OCI-LY7 (cell line): Measurements from ENCODE around the gene TNFAIP8L3. TPM values are rescaled to one million over a fixed set of nuclear protein-coding genes. Genes with fewer than 3 reads are reported as not detected.

Experiments used
- BruUV-seq: library from RNA; stranded (reverse); fragments of 400-500 nt; replicated peaks from 2 replicates; lab custom pipeline; 2021; lab: Mats Ljungman, UMichigan
- CTCF ChIA-PET: fragments of 300-600 bp; sonication (Branson Sonifier 250); formaldehyde crosslinking; loops from one replicate; lab custom pipeline; 2022; ENCODE audit warnings: antibody characterized with exemption; ENCODE audit not compliant: unreplicated experiment; lab: Charles Lee
- POLR2A ChIA-PET: fragments of 300-600 bp; sonication (Branson Sonifier 250); formaldehyde crosslinking; loops from one replicate; lab custom pipeline; 2022; ENCODE audit warnings: antibody characterized with exemption; lab: Charles Lee
- DNase-seq: peaks from one replicate; pipeline ENCODE4 v3.0.0-alpha.2; 2015; ENCODE audit warnings: low spot score
- H2AFZ ChIP-seq: fragments of 200-600 bp; sonication (generic), shearing (Covaris generic); 2 replicates; pipeline ENCODE4 v1.6.1; 2014; ENCODE audit warnings: mild to moderate bottlenecking, antibody characterized with exemption, low read length, moderate library complexity
- H3K27ac ChIP-seq: fragments of 200-600 bp; sonication (generic); 2 replicates; pipeline ENCODE4 v1.5.1; 2014; ENCODE audit warnings: mixed run types, low read depth, mild to moderate bottlenecking, moderate library complexity, low read length, inconsistent platforms; ENCODE audit not compliant: poor library complexity, severe bottlenecking
- H3K36me3 ChIP-seq: fragments of 200-600 bp; sonication (generic); 2 replicates; pipeline ENCODE4 v1.6.1; 2014; ENCODE audit warnings: mild to moderate bottlenecking, antibody characterized with exemption, low read length, moderate library complexity, mixed read lengths; ENCODE audit not compliant: insufficient read depth
- H3K4me1 ChIP-seq: fragments of 200-600 bp; sonication (generic); 2 replicates; pipeline ENCODE4 v1.5.1; 2014; ENCODE audit warnings: mild to moderate bottlenecking, low read length; ENCODE audit not compliant: insufficient read depth, poor library complexity, severe bottlenecking
- H3K4me2 ChIP-seq: fragments of 200-600 bp; sonication (generic); 2 replicates; pipeline ENCODE4 v1.6.1; 2014; ENCODE audit warnings: mild to moderate bottlenecking, low read length
- H3K4me3 ChIP-seq: fragments of 200-600 bp; sonication (generic); 2 replicates; pipeline ENCODE4 v1.5.1; 2014; ENCODE audit warnings: mild to moderate bottlenecking, low read depth, low read length; ENCODE audit not compliant: poor library complexity, severe bottlenecking
- H3K79me2 ChIP-seq: fragments of 200-600 bp; sonication (generic); 2 replicates; pipeline ENCODE4 v1.6.1; 2016; ENCODE audit warnings: low read depth, mild to moderate bottlenecking, low read length, moderate library complexity, mixed read lengths; ENCODE audit not compliant: insufficient read depth
- H3K9me2 ChIP-seq: fragments of 200-600 bp; sonication (generic); 2 replicates; pipeline ENCODE4 v1.6.1; 2016; ENCODE audit warnings: mild to moderate bottlenecking, low read length, mixed read lengths; ENCODE audit not compliant: insufficient read depth
- H3K9me3 ChIP-seq: fragments of 200-600 bp; sonication (generic); 2 replicates; pipeline ENCODE4 v1.6.1; 2014; ENCODE audit warnings: mild to moderate bottlenecking, mixed run types, low read length, mixed read lengths
- H4K20me1 ChIP-seq: fragments of 200-600 bp; sonication (generic); 2 replicates; pipeline ENCODE4 v1.6.1; 2014; ENCODE audit warnings: mild to moderate bottlenecking, antibody characterized with exemption, low read length, moderate library complexity, mixed read lengths; ENCODE audit not compliant: insufficient read depth
- EZH2phosphoT487 ChIP-seq: fragments of 200-600 bp; sonication (generic); IDR thresholded peaks from 2 replicates; pipeline ENCODE4 v1.6.1; 2018; ENCODE audit warnings: low read depth, borderline replicate concordance, mild to moderate bottlenecking, mixed run types, antibody characterized with exemption, low read length, moderate library complexity, mixed read lengths
- intact Hi-C: fragments of 100-400 bp; cut with micrococcal nuclease; formaldehyde crosslinking; loops from one replicate; pipeline ENCODE4 v1.10.0; 2022; ENCODE audit not compliant: unreplicated experiment
- total RNA-seq, 2 experiments: library from RNA; depleted of rRNA in 1 of 2; stranded (reverse); fragments of >200 nt in 1 of 2; shearing (Covaris generic) in 1 of 2; gene quantifications; 2 replicates each; pipeline ENCODE4 v1.2.3, GENCODE V29; 2014 to 2022
- TF ChIP-seq, protein P1 (sequence below): fragments of 200-600 bp; sonication (generic); conservative IDR thresholded peaks from 2 replicates; pipeline ENCODE4 v1.5.1; 2014; ENCODE audit warnings: mild to moderate bottlenecking, antibody characterized with exemption, low read length, moderate library complexity, mixed read lengths

TNFAIP8L3 gene
- total RNA-seq, 2 experiments from 2014 or later, result not detected

GRCh38 chr15:51099185-51099584 lies 4.5 kb upstream of the TNFAIP8L3 start:
- H3K36me3 ChIP-seq, result no peaks in the 10 kb centered on the region
- H3K9me2 ChIP-seq, result no peaks in the 10 kb centered on the region
- H3K4me1 ChIP-seq, result no peaks in the 10 kb centered on the region
- ChIA-PET CTCF (no interaction called here), POLR2A (no interaction called here)
- H3K9me3 ChIP-seq, result no peaks in the 10 kb centered on the region
- H3K27ac ChIP-seq, result no peak overlapping the region
- no peak for DNase-seq
- no peak overlapping the region for H2AFZ ChIP-seq
- no peaks in the 10 kb centered on the region for H4K20me1 ChIP-seq
- no peaks in the 10 kb centered on the region for H3K79me2 ChIP-seq
- BruUV-seq, result no TSS peak
- no peak for TF ChIP-seq EZH2phosphoT487
- no peak overlapping the region for H3K4me3 ChIP-seq
- intact Hi-C loops, result no loop called here
- H3K4me2 ChIP-seq, result no peak overlapping the region

GRCh38 chr15:51098331-51098619 lies 3.6 kb upstream of the TNFAIP8L3 start:
- TF ChIP-seq, protein P1, sequence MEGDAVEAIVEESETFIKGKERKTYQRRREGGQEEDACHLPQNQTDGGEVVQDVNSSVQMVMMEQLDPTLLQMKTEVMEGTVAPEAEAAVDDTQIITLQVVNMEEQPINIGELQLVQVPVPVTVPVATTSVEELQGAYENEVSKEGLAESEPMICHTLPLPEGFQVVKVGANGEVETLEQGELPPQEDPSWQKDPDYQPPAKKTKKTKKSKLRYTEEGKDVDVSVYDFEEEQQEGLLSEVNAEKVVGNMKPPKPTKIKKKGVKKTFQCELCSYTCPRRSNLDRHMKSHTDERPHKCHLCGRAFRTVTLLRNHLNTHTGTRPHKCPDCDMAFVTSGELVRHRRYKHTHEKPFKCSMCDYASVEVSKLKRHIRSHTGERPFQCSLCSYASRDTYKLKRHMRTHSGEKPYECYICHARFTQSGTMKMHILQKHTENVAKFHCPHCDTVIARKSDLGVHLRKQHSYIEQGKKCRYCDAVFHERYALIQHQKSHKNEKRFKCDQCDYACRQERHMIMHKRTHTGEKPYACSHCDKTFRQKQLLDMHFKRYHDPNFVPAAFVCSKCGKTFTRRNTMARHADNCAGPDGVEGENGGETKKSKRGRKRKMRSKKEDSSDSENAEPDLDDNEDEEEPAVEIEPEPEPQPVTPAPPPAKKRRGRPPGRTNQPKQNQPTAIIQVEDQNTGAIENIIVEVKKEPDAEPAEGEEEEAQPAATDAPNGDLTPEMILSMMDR, result no peak
- no peak for TF ChIP-seq EZH2phosphoT487
- POLR2A ChIA-PET, result interaction anchor here (0.7 kb wide), 1 partner anchor 16 kb away, joined by 3 read pairs; no protein-coding TSS in a partner anchor
- no peak for DNase-seq
- Histone ChIP-seq H2AFZ (no peak overlapping the region), H3K9me3 (no peaks in the 10 kb centered on the region), H3K4me1 (no peaks in the 10 kb centered on the region), H3K27ac (no peak overlapping the region), H3K4me3 (no peak overlapping the region), H3K36me3 (no peaks in the 10 kb centered on the region), H4K20me1 (no peaks in the 10 kb centered on the region), H3K79me2 (no peaks in the 10 kb centered on the region), H3K9me2 (no peaks in the 10 kb centered on the region), H3K4me2 (no peak overlapping the region)
- BruUV-seq, result no TSS peak
- CTCF ChIA-PET, result no interaction called here
- intact Hi-C loops, result no loop called here

DNA sequence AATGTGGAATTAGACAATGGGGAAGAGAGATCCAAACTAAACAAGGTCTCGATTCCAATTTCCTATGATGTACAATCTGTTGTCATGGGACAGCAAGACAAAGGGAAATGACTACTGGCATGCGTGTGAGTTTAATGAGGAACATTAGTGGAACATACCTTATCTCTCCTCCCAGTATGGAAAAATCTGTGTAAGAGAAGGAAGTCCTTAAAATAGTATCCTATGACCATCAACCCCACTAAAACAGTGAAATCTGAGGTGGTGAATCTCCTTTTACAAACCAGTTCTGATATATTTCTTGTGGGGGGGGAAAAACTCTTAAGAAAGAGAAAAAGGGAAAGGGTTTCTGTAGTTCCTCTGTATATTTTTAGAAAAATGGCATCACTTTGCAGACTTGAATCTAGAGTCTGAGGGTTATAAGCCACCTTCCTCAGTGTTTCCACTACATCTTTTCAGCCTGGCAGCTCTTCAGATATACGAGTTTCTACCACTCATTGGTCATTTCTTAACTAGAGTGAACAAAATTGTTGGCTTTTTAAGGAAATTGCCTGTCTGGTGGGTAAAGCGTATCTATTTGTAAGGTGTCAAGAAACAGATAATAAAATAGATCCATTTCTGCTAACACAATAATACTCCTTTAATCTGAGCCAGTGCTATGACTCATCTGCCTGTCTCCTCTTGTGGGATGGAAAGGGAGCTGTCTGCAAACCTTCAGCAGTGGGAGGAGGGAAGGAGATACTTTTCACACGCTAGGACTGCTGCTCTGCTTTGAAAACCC lies 3.0 kb upstream of the TNFAIP8L3 start:
- Histone ChIP-seq H3K9me2 (no peaks in the 10 kb centered on the region), H3K27ac (no peak overlapping the region), H3K36me3 (no peaks in the 10 kb centered on the region), H2AFZ (no peak overlapping the region), H3K4me3 (no peak overlapping the region), H3K4me1 (no peaks in the 10 kb centered on the region), H4K20me1 (no peaks in the 10 kb centered on the region), H3K4me2 (no peak overlapping the region), H3K9me3 (no peaks in the 10 kb centered on the region), H3K79me2 (no peaks in the 10 kb centered on the region)
- no peak for DNase-seq
- no TSS peak for BruUV-seq
- intact Hi-C loops, result no loop called here
- ChIA-PET CTCF (no interaction called here), POLR2A (interaction anchor here (0.7 to 0.8 kb wide), 2 partner anchors 12 to 15 kb away, joined by 3 read pairs; no protein-coding TSS in a partner anchor)
- TF ChIP-seq, protein P1, result no peak
- no peak for TF ChIP-seq EZH2phosphoT487
